Measurements from ENCODE around the gene ETS1.

Gene ETS1

DNA sequence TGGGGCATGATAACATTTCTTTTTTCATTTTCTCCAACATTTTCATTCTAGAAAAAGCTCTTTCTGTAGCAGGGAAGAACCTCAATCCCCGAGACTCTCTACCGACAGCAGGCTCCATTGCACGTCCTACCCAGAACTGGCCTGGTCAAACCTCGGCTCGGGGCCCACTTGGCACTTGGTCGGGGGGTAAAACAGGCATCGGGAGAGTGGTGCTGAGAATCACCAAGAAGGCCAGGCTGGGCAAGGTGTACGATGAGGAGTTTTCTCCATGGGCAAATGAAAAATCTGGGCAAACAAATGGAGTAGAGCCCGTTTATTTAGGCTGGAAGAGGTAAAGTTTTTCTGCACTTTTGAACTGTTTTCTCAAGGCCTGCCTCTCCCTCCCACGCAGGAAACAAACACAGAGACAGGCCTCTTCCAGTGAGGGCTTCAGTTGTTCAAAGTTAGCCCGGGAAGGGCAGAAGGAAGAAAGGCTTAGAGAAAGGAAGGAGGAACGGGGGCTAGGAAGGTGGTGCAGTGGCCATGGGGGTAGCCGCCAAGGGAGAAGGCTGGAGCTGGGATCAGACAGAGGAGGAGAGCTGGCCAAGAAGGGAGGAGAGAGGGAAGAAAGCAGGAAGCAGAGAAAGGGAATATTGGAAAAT lies 87.6 kb downstream of the ETS1 start:
- DNase-seq (ENCODE audit: low read depth in 2 of 2): no peak
- TF ChIP-seq, protein P1, sequence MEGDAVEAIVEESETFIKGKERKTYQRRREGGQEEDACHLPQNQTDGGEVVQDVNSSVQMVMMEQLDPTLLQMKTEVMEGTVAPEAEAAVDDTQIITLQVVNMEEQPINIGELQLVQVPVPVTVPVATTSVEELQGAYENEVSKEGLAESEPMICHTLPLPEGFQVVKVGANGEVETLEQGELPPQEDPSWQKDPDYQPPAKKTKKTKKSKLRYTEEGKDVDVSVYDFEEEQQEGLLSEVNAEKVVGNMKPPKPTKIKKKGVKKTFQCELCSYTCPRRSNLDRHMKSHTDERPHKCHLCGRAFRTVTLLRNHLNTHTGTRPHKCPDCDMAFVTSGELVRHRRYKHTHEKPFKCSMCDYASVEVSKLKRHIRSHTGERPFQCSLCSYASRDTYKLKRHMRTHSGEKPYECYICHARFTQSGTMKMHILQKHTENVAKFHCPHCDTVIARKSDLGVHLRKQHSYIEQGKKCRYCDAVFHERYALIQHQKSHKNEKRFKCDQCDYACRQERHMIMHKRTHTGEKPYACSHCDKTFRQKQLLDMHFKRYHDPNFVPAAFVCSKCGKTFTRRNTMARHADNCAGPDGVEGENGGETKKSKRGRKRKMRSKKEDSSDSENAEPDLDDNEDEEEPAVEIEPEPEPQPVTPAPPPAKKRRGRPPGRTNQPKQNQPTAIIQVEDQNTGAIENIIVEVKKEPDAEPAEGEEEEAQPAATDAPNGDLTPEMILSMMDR (IDR thresholded peaks at IDR 0.05; ENCODE audit: low read depth, low read length): no peak
- peak overlapping the region in 1 of 2 donors; percentile 13 for H3K4me3 ChIP-seq (replicated peaks in 1 of 2; ENCODE audit: low read depth in 2 of 2, low read length in 2 of 2)

DNA sequence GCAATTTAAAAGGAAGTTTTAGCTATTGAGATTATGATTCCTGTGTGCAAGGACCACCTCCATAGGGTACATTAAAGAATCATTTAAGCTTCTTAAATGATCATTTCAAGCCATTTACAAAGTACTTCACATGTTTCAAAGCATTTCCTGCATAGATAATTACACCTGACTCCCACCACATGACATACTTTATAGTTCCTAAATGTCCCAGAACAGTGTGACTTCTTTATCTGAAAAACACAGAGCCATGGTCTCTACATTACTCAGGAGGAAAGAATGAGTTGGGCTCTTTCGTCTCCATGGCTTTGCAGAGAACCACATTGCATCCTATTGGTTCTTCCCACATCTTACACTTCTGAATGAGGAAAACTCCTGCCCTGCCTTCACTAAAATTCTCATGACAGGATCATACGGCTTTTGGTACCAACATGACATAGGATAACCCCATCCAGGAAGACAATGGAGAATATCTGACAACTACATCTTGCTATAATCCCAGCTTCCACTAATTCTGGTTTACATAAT lies 88.6 kb downstream of the ETS1 start:
- TF ChIP-seq, protein P1 (IDR thresholded peaks at IDR 0.05; ENCODE audit: low read depth, low read length): no peak
- H3K4me3 ChIP-seq (replicated peaks in 1 of 2; ENCODE audit: low read depth in 2 of 2, low read length in 2 of 2): no peak overlapping the region
- peak in 1 of 2 donors; percentile 66 for DNase-seq (ENCODE audit: low read depth in 2 of 2)

DNA sequence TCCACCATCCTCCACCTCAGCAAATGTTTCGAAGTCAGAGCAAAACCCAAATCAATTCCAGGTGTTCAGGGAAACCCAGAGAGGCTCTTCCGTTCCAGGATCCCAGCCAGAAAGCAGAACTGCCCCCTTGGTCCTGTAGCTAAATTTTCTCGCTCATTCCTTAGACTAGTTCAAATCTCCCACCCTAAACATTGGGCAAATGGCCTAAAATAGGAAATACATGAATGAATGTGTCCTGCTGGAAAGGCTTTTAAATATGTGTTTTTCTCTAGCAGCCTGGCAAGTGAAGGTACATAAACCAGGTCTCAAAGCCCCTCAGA lies 89.6 kb downstream of the ETS1 start:
- H3K4me3 ChIP-seq (replicated peaks in 1 of 2; ENCODE audit: low read depth in 2 of 2, low read length in 2 of 2): peak overlapping the region in 1 of 2 donors; percentile 29

DNA sequence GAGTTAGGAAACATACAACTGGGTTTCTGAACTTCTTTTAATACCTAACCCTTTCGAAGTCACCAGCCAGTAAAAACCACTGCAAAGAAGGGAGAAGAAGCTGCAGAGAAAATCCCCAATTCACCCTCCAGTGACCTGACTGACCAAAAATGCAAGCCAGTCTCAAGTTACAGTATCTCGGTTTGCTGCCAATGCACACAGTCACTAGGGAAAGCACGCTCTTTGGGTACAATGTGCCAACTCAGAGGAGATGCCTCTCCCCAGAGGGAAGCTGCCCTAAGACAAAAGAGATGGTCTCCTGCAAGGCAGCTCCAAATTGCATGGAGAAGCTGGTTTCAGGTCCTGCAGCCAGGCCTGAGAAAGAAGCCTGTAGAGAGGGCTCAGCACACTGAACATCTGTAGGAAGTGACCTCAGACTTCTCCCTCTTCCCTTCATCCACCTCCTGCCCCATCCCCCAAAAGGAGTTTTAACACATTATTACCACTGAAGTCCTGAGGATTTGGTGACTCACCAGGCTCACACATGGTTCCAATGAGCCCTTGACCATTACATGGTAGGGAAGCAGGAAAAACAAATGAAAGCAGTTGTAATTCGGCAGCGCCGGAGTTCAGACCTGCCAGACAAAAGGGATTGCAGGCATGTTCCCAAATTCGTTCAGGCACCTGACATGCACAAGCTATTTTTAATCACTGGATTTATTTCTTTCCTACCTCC lies 90.1 kb downstream of the ETS1 start:
- TF ChIP-seq, protein P1 (IDR thresholded peaks at IDR 0.05; ENCODE audit: low read depth, low read length): no peak
- DNase-seq (ENCODE audit: low read depth in 2 of 2): peak; percentile 94 to 98
- H3K4me3 ChIP-seq (replicated peaks in 1 of 2; ENCODE audit: low read depth in 2 of 2, low read length in 2 of 2): peak overlapping the region in 1 of 2 donors; percentile 29

More for the DNA sequence above, 89.6 kb downstream of the ETS1 start:
- no peak for DNase-seq (ENCODE audit: low read depth in 2 of 2)
- TF ChIP-seq, protein P1 (IDR thresholded peaks at IDR 0.05; ENCODE audit: low read depth, low read length): no peak

DNA sequence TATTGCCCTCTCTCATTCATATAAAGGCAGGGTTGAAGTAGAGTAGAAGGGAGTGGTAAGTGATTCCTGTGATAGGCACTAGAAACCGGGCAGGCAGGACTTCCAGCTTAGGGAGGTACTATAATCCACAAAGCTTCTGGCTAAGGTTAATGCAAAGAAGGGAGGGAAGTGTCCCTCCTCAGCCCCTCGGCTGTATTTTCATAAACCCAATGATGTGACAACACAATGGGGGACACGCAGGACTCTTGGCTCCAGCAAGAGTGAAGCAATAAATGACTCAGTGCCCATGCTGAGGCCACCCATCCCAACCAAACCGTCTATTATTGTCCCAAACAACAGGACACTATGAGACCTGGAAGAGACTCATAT lies 90.7 kb downstream of the ETS1 start:
- no peak for DNase-seq (ENCODE audit: low read depth in 2 of 2)
- H3K4me3 ChIP-seq (replicated peaks in 1 of 2; ENCODE audit: low read depth in 2 of 2, low read length in 2 of 2): peak overlapping the region in 1 of 2 donors; percentile 1
- TF ChIP-seq, protein P1 (IDR thresholded peaks at IDR 0.05; ENCODE audit: low read depth, low read length): no peak

DNA sequence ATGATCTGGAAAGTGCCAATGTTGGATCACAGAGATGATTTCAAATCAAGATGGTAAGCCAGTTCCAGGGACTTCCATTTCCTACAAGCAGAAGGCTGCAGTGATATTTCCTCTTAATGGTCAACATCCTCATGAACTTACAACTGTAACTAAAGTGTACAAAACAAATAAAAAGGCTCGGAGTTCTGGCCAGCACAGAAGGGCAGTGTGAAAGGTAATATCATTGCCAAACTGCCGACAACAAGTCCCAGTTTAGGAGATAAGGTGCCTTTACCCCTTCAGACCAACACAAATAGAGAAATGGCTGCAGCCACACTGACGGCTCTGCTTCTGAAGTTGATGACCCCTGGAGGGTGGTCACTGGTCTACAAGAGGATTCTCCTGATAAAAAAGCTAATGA lies 91.1 kb downstream of the ETS1 start:
- TF ChIP-seq, protein P1 (IDR thresholded peaks at IDR 0.05; ENCODE audit: low read depth, low read length): no peak
- DNase-seq (ENCODE audit: low read depth in 2 of 2): no peak
- peak overlapping the region in 1 of 2 donors; percentile 1 for H3K4me3 ChIP-seq (replicated peaks in 1 of 2; ENCODE audit: low read depth in 2 of 2, low read length in 2 of 2)
